NCI-H2029 (cell line): Measurements from ENCODE around the gene SNRPD1.
"Not testable (repeated sequence)": the region's sequence is repeated elsewhere in the genome, so short reads cannot be mapped to it uniquely, and the experiment has no call there.

Experiments
- DNase-seq: peaks from one replicate; lab custom pipeline; 2025; lab: John Stamatoyannopoulos, UW

The SNRPD1 gene

DNA sequence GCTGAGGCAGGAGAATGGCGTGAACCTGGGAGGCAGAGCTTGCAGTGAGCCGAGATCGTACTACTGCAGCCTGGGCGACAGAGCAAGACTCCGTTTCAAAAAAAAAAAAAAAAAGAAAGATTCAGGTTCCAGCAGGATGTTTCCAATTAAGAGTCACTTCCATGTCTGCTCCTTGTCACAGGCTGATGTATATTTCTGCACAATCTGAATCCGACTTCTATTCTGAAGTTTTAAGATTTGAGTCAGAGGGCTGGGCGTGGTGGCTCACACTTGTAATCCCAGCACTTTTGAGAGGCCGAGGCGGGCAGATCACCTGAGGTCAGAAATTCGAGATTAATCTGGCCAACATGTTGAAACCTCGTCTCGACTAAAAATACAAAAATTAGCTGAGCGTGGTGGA lies 24.7 kb downstream of the SNRPD1 start:
- DNase-seq = no peak

DNA sequence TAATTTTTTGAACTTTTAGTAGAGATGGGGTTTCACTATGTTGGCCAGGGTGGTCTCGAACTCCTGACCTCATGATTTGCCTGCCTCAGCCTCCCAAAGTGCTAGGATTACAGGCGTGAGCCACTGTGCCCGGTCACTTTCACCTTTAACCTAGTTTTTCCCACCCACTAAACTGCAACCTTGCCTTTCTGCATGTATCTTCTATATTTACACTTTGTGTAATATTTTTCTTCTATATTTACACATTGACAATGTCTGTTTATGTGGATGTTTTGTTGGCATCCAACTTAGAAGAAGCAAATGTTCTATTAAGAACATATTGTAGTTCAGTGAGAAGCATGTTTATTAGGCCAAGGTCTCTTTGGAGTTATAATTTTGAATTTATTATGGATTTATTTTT lies 26.7 kb downstream of the SNRPD1 start:
- DNase-seq = no peak

DNA sequence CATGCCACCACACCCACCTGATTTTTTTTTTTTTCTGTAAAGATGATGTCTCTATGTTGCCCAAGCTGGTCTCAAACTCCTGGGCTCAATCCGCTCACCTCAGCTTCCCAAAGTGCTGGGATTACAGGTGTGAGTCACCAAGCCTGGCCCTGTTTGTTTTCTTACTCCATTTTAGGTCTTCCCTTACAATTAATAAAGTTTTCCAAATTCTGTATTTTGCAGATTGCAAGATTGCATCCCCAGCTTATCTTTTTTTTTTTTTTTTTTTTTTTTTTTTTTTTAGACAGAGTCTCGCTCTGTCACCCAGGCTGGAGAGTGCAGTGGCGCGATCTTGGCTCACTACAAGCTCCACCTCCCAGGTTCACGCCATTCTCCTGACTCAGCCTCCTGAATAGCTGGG lies 28.3 kb downstream of the SNRPD1 start:
- not testable (repeated sequence) for DNase-seq

DNA sequence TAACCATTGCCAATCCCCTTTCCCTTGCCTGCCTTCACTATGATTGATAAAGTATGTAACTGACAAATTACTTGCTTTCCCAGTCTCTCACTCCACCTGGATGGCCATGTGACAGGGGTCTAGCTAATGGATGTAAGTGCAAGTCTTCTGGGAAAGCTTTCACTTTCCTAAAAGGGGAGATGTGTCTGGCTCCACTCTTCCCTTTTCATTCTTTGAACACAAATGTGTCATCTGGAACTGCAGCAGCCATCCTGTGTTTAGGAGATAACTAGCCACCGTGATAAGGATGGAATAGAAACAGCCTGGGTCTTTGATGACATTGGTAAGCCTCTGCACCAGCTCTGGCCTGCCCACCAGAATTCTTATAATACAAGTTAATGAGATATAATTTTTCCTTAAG lies 38.2 kb downstream of the SNRPD1 start:
- no peak for DNase-seq

DNA sequence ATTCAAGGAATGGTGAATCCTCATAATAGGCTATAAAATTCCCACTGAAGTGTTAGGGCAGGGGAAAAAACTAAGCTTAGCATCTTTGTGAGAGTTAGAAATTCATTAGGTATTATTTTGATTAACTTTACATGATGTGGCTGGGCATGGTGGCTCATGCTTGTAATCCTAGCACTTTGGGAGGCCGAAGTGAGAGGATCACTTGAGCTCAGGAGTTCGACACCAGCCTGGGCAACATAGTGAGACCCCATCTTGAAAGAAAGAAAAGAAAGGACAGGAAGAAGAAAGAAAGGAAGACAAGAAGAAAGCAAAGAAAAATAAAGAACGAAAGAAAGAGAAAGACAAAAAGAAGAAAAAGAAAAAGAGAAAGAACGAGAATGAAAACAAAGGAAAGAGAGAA lies 40.0 kb downstream of the SNRPD1 start:
- no peak for DNase-seq

DNA sequence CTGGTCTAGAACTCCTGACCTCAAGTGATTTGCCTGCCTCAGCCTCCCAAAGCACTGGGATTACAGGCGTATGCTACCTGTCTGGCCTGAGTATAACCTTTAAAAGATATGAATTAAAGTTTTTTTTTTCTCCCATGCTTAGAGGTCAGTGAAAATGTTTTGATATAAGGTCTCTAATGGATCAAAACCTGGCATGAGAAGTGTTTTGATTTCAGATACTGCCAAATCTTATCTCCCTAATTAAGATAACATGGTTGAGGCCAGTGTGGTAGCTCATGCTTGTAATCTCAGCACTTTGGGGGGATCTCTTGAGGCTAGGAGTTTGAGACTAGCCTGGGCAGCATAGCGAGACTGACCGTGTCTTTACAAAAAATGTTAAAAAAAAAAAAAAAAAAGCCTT lies 41.2 kb downstream of the SNRPD1 start:
- no peak for DNase-seq

DNA sequence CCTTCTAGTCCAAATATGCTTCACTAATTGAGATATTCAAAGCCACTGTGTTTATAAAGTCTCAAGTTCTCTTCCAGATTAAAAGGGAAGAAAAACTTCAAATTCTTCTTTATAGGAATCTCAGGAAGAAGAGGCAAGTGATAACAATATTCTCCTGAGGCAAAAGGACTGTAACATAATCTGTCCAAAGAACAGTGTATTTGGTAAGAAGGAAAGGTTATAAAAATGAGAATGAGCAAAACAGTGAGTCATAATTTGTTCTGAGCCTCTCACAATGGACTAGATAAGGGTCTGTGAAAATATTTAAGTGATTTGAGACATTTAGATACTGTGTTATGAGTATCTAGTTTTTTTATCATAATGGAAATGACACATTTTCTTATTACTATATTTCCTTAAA lies 44.3 kb downstream of the SNRPD1 start:
- no peak for DNase-seq

DNA sequence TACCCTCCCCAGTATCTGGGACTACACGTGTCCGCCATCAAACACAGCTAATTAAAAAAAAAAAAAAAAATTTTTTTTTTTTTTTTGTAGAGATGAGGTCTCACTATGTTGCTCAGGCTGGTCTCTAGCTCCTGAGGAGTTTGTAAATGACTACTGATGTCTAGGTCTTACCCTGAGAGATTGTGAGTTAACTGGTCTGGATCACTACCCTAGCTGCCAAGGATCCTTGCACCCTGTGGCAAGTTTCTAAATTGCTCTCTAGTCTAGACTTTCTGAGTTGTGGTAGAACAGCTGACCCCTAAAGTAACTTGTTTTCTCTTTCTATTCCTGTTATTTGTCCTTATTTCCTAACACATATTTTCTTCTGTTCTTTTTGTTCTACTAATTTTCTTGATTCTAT lies 48.0 kb downstream of the SNRPD1 start:
- no peak for DNase-seq

DNA sequence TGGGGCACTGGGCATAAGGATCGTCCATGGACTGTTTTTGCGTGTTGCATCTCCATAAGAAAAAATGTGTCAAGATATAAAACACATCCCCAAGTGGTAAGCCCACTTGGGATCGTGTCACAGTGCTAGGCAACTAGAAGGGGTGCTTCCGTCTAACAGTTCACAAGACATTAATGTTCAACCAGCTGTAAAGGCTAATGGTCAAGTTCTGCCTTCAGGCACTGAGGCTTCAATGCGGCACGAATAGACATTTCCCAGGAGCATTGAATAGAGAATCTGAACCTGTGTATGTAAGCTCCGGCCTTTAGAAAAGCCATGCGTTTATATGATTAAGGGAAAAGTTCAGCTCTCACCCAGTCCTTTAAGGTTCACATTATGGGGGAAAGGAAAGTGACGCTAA lies 50.5 kb downstream of the SNRPD1 start:
- no peak for DNase-seq

DNA sequence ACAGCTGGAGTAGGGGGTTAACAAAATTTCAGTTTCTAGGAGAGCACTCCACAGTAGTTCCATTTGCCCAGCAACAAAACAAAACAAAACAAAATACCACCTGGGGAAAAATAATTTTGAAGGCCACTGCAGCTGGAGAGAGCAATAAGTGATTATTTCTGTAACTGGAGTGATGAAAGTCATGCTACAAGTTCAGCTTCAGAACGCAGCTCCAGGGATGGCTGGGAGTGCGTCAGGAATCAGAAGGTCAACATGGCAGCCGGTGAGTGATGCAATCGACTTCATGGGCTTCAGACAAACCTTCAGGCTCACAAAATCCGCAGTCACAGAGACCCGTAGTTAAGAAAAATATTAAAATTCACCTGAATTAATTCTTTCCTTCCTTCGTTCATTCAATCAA lies 51.5 kb downstream of the SNRPD1 start:
- DNase-seq = no peak

DNA sequence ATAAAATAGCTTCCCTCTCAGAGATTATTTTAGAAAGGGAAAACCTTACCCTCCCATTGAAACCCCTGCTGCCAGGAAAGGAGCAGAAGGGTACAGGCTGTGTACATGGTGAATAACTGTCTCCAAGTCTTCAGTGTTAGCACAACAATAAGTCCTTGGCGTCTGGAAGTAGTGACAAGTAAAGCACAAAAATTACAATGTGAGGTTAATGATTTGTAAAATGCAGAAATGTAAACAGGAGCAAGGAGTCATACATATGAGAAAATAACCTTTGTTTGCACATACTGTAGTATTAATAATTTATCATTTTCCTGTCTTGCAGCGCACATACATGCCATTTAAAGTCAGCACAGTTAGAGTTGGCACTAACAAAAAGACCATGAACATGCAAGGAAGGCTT lies 52.0 kb downstream of the SNRPD1 start:
- DNase-seq = no peak

DNA sequence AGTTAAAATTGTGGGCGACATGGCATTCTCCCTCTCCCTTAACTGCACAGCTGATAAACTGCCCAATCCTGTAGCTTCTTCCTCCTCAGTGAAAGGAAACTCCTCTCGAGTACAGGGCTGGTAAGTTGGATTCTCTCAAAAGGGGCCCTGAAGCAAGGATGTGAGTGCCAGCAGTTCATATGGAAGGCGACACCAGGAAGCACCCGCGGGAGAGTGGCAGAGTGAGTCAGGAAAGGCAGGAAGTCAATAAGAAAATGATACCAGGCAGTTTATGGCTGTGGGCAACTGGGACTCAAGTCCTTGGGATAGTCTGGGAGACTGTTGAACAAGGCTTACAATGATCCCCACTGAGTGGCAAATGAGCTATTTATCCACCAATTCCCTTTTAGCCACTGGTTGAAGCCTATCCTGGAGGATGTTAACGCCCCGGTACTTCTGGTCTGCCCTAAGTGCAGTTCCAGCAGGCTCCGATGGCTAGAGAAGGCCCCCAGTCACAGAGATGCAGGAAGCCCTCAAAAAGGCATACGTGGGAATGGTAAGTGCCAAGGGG lies 57.7 kb downstream of the SNRPD1 start:
- no peak for DNase-seq

DNA sequence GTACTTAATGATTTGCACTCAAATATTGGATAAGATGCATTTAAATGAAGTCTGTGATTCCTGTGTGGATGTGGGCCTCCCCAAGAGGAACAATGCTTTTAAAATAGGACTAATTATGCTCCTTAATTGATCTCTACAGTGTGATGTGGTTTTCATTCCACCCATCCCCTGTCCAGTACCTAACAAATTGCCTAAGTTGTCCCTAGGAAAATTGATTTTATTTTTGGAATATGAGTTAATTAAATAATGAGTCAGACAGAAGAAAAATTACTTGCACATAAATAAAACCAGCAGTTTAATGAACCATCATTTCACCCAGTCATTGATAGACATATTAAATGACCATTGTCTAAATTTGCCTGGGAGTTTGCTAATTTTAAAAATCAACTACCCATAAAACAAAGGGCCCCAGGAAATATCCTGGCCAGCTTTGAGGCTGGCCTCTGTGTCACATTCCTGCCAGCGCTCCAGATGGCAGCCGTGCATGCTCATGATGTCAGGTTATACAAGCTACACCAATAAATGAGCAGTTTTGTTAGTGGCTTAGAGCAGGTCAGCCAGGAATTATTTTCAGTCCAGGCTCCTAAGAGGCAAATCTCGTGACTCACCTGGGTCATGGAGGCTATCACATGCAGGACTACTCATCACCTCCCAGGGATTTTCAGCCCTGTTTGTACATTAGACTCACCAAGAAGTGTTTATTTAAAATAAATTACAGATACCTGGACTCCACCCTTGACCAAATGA lies 60.6 kb downstream of the SNRPD1 start:
- DNase-seq = no peak

DNA sequence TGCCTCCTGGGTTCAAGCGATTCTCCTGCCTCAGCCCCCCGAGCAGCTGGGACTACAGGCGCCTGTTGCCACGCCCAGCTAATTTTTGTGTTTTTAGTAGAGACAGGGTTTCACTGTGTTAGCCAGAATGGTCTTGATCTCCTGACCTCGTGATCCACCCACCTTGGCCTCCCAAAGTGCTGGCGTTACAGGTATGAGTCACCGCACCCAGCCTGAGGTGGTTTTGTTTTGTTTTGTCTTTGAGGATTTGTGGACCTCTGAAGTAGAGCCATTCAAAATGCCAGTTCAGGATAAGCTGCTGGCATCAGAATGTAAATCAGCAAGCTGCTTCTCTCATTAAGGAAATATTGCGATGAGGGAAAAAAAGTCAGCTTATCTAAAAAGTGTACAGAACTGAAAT lies 63.2 kb downstream of the SNRPD1 start:
- not testable (repeated sequence) for DNase-seq

DNA sequence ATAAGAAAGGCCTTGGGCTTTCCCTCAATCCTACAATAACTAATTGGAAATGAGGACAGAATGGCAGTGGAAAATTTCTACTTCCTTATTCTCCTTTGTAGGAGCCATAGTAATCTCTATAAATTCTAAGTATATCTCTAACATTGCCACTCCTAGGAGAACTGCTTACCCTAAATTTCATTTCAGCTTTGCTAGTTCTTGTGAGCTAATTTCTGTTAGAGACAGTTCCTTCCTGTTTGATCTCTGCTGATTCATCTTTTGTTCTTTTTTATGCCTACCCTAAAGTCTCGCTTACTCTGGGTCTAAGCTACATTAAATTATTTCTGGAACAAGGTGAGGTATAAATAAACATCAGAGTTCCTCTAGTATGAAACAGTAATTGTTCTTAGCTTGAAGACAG lies 66.7 kb downstream of the SNRPD1 start:
- DNase-seq = no peak

DNA sequence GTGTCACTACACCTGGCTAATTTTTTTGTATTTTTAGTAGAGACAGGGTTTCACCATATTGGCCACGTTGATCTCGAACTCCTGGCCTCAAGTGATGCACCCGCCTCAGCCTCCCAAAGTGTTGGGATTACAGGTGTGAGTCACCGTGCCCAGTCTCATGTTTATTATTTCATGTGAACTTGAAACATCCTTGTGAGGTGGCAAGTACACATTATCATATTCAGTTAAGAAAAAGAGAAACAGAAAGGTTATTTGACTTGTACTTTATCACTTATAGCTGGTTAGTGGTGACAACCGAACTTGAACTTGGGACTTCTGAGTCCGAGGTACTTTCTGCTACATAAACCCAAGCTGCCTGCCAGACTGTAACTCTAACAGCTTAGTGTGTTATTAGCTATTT lies 68.0 kb downstream of the SNRPD1 start:
- no peak for DNase-seq

DNA sequence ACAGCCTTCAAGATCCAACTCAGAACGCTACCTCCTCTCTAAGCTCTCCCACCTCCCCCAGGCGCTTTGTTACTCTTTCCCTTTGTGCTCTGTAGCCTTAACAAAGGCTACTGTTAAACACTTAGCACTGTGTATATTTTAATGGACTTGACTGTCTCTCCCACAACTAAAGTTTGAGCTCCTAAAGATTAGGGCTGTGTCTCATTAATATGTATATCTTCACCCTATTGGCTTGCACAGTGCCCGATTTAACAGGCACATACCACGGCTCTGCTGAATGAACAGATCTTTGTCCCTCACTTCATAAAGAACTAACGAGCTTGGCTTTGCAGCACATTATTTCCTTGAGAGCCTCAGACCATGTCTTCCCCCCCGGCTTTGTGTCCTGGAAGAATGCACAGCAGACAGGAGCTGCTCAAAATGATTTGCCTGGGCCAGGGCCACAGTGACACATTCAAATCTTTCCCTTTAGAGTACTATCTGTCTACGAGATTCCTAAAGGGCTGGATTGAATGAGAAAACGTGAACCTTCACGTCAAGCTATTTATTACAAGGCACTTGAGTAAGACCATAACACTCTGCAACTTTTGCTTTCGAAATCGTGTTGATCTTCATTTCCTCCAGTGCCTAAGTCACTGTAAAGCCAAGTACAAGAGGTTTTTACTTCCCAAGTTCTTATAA lies 70.4 kb downstream of the SNRPD1 start:
- no peak for DNase-seq
